Activated CD8-positive, alpha-beta memory T cell treated with anti-CD3 and anti-CD28 coated beads for 4 hours (primary cell): ENCODE data around the gene POLD4.
A peak's percentile ranks its signal among the peaks of the same experiment; 100 is the strongest.

Experiments
- DNase-seq, 2 donors: peaks; one replicate each; pipeline ENCODE4 v3.0.0-alpha.2; 2020; ENCODE audit warnings: low read depth in 2 of 2

The POLD4 gene

GRCh38 chr11:67371189-67371910, 18.0 kb upstream of the POLD4 start:
- no peak for DNase-seq

GRCh38 chr11:67370351-67371076, 17.2 kb upstream of the POLD4 start:
- DNase-seq, result no peak

GRCh38 chr11:67369801-67370284, 16.5 kb upstream of the POLD4 start:
- DNase-seq, result no peak

- no peak for DNase-seq
Measured at GRCh38 chr11:67369275-67369674, 15.9 kb upstream of the POLD4 start.

- no peak for DNase-seq
Measured at GRCh38 chr11:67368621-67369020, 15.3 kb upstream of the POLD4 start.

GRCh38 chr11:67367761-67368227, 14.4 kb upstream of the POLD4 start:
- no peak for DNase-seq

- no peak for DNase-seq
Measured at GRCh38 chr11:67366961-67367760, 13.8 kb upstream of the POLD4 start.

GRCh38 chr11:67366546-67366945, 13.2 kb upstream of the POLD4 start:
- no peak for DNase-seq

GRCh38 chr11:67365736-67366444, 12.5 kb upstream of the POLD4 start:
- DNase-seq, result no peak

GRCh38 chr11:67364783-67365722, 11.7 kb upstream of the POLD4 start:
- DNase-seq, result no peak

- no peak for DNase-seq
Measured at GRCh38 chr11:67364169-67364568, 10.8 kb upstream of the POLD4 start.

GRCh38 chr11:67357831-67358670, 4.7 kb upstream of the POLD4 start:
- DNase-seq, result no peak

- DNase-seq, result peak in 1 of 2 donors; percentile 31
Measured at GRCh38 chr11:67356864-67357561, 3.7 kb upstream of the POLD4 start.

- DNase-seq, result no peak
Measured at GRCh38 chr11:67356387-67356863, 3.1 kb upstream of the POLD4 start.

GRCh38 chr11:67355794-67356386, 2.5 kb upstream of the POLD4 start:
- DNase-seq, result no peak

- DNase-seq, result no peak
Measured at GRCh38 chr11:67355023-67355793, 1.9 kb upstream of the POLD4 start.
